ENCODE measurements around the gene CCDC61. TPM values are rescaled to one million over a fixed set of nuclear protein-coding genes. Genes with fewer than 3 reads are reported as not detected.

The CCDC61 gene
- polyA plus RNA-seq, 3 donors = 4.3 to 8.8 (median 6.1) TPM

DNA sequence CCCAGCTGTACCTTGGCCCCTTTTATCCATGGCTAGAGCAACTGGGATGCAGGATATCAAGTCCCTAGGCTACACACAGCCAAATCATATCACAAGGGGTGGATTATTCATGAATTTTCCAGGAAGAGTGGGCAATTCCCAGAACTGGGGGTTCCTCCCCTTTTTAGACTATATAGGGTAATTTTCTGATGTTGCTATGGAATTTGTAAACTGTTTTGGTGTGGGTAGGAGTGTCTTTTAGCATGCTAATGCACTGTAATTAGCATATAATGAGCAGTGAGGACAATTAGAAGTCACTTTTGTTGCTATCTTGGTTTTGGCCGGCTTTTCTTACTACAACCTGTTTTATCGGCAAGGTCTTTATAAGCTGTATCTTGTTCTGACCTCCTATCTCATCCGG, 63.5 kb downstream of the CCDC61 start:
- Histone ChIP-seq H3K27ac (ENCODE audit: low read depth in 1 of 2, low read length in 2 of 2) (no peak overlapping the region), H2AFZ (ENCODE audit: insufficient read depth, low read depth, low read length, poor library complexity, severe bottlenecking) (no peak overlapping the region), H3K4me2 (replicated peaks; ENCODE audit: extremely low read depth, low read length, poor library complexity, severe bottlenecking) (no peak overlapping the region), H3K9me3 (replicated peaks in 1 of 2; ENCODE audit: control insufficient read depth in 1 of 2, insufficient read depth in 1 of 2, low read length in 2 of 2) (peaks cover 6 to 23% of the 10 kb centered on the region in 2 donors), H4K20me1 (ENCODE audit: insufficient read depth, low read length) (no peaks in the 10 kb centered on the region), H3K36me3 (replicated peaks in 1 of 2; ENCODE audit: control insufficient read depth in 1 of 2, insufficient read depth in 2 of 2, low read length in 2 of 2) (no peaks in the 10 kb centered on the region), H3K4me3 (replicated peaks in 1 of 3; ENCODE audit: low read depth in 2 of 3, low read length in 3 of 3) (no peak overlapping the region), H3K27me3 (ENCODE audit: control insufficient read depth in 2 of 2, insufficient read depth in 2 of 2, low read length in 2 of 2) (peaks cover 16 to 41% of the 10 kb centered on the region in 2 donors), H3K9ac (ENCODE audit: insufficient read depth, low read length, poor library complexity, severe bottlenecking) (no peak overlapping the region), H3K4me1 (ENCODE audit: control insufficient read depth in 1 of 2, insufficient read depth in 2 of 2, low read length in 2 of 2) (no peaks in the 10 kb centered on the region), H3K79me2 (ENCODE audit: insufficient read depth, low read length) (no peaks in the 10 kb centered on the region)
- H3K4me1 Mint-ChIP-seq = no peaks in the 10 kb centered on the region
- WGBS (ENCODE audit: insufficient coverage) = no CpG with 5 or more reads among the region's 3 CpGs
- no peaks in the 10 kb centered on the region for H3K36me3 Mint-ChIP-seq
- intact Hi-C loops (cut with micrococcal nuclease) = no loop called here
- DNase-seq = no peak
- TF ChIP-seq, protein P1, sequence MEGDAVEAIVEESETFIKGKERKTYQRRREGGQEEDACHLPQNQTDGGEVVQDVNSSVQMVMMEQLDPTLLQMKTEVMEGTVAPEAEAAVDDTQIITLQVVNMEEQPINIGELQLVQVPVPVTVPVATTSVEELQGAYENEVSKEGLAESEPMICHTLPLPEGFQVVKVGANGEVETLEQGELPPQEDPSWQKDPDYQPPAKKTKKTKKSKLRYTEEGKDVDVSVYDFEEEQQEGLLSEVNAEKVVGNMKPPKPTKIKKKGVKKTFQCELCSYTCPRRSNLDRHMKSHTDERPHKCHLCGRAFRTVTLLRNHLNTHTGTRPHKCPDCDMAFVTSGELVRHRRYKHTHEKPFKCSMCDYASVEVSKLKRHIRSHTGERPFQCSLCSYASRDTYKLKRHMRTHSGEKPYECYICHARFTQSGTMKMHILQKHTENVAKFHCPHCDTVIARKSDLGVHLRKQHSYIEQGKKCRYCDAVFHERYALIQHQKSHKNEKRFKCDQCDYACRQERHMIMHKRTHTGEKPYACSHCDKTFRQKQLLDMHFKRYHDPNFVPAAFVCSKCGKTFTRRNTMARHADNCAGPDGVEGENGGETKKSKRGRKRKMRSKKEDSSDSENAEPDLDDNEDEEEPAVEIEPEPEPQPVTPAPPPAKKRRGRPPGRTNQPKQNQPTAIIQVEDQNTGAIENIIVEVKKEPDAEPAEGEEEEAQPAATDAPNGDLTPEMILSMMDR (IDR thresholded peaks at IDR 0.05) = no peak
- H3K4me3 Mint-ChIP-seq = no peak overlapping the region
- H3K27ac Mint-ChIP-seq = no peak overlapping the region
- H3K9me3 Mint-ChIP-seq = peaks cover 0 to 23% (median 13%) of the 10 kb centered on the region in 7 donors
- H3K27me3 Mint-ChIP-seq (ENCODE audit: low read depth in 3 of 3) = peaks cover 7 to 53% (median 11%) of the 10 kb centered on the region in 3 donors

DNA sequence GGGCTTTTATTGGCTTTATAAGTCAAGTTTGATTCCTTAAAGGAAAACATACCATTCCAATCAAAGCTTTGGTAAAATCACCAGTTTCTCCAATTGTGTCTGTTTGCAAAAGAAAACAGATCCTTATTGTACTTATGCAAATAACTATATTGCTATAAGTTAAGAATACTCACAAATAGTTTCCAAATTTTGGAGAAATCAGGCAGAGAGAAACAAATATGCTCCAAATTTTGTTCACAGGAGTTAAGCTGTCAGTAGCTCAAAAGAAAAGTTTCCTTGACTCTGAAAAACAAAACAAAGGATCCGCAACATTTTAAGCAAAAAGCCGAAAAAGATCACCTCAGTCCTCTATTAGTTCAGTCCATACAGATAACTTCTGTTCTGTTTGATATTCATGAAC, 64.7 kb downstream of the CCDC61 start:
- no peak overlapping the region for H3K27ac Mint-ChIP-seq
- Histone ChIP-seq H3K9me3 (replicated peaks in 1 of 2; ENCODE audit: control insufficient read depth in 1 of 2, insufficient read depth in 1 of 2, low read length in 2 of 2) (peaks cover 6 to 23% of the 10 kb centered on the region in 2 donors), H3K27me3 (ENCODE audit: control insufficient read depth in 2 of 2, insufficient read depth in 2 of 2, low read length in 2 of 2) (peaks cover 15 to 30% of the 10 kb centered on the region in 2 donors), H2AFZ (ENCODE audit: insufficient read depth, low read depth, low read length, poor library complexity, severe bottlenecking) (no peak overlapping the region), H3K4me3 (replicated peaks in 1 of 3; ENCODE audit: low read depth in 2 of 3, low read length in 3 of 3) (no peak overlapping the region), H3K27ac (ENCODE audit: low read depth in 1 of 2, low read length in 2 of 2) (no peak overlapping the region), H3K9ac (ENCODE audit: insufficient read depth, low read length, poor library complexity, severe bottlenecking) (no peak overlapping the region), H3K4me1 (ENCODE audit: control insufficient read depth in 1 of 2, insufficient read depth in 2 of 2, low read length in 2 of 2) (no peaks in the 10 kb centered on the region), H3K79me2 (ENCODE audit: insufficient read depth, low read length) (no peaks in the 10 kb centered on the region), H3K36me3 (replicated peaks in 1 of 2; ENCODE audit: control insufficient read depth in 1 of 2, insufficient read depth in 2 of 2, low read length in 2 of 2) (no peaks in the 10 kb centered on the region), H3K4me2 (replicated peaks; ENCODE audit: extremely low read depth, low read length, poor library complexity, severe bottlenecking) (no peak overlapping the region), H4K20me1 (ENCODE audit: insufficient read depth, low read length) (no peaks in the 10 kb centered on the region)
- TF ChIP-seq, protein P1 (IDR thresholded peaks at IDR 0.05) = no peak
- peaks cover 13 to 50% (median 13%) of the 10 kb centered on the region in 3 donors for H3K27me3 Mint-ChIP-seq (ENCODE audit: low read depth in 3 of 3)
- WGBS (ENCODE audit: insufficient coverage) = no CpG with 5 or more reads among the region's 2 CpGs
- intact Hi-C loops (cut with micrococcal nuclease) = no loop called here
- H3K9me3 Mint-ChIP-seq = peaks cover 0 to 23% (median 13%) of the 10 kb centered on the region in 7 donors
- H3K4me1 Mint-ChIP-seq = no peaks in the 10 kb centered on the region
- H3K36me3 Mint-ChIP-seq = no peaks in the 10 kb centered on the region
- DNase-seq = no peak
- H3K4me3 Mint-ChIP-seq = no peak overlapping the region
